ENCODE data around the gene CDC42EP5.

The CDC42EP5 gene

DNA sequence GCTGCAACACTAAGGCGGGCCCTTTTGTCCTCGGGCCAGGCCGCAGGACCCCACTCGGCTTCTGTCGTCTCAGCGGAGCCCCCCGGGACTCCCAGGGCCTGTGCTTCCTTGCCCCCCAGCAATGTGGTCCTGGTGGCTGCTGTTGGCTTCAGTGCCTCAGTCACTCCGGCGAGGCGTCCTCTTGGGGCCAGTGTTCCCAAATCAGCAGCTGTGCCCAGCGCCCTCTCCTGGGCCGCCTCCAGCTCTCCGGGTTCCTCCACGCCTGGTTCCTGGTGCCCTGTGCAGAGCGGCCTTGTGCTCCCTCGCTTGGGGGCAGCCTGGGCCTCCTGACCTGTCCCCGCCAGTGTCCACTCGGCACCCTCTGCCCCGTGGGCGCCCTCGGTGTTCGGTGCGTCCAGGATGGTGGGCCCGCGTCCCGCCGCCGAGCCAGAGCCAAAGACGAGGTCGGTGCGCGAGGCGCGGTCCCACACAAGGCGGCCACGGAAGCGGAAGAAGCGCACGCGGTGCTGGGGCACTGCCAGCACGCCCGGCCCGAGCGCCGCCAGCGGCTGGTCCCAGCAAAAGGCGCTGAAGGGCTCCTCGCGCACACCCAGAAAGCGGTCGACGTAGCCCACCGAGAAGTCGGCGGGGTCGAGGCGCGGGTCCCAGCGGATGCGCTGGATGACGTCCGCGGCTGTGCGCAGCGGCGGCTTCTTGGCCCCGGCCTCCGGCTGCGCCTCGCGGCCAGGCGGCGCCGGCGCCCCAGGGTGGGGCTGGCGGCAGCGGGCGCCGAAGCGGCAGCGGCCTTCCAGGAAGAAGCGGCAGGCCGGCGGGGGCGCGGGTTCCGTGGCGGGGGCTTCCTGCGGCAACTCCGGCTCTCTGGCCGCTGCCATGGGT is 10.2 kb downstream of the CDC42EP5 start:
- Histone ChIP-seq H3K9me3 (ENCODE audit: control insufficient read depth in 2 of 2, low read length in 2 of 2) (no peaks in the 10 kb centered on the region), H3K27ac (ENCODE audit: low read depth in 2 of 2, low read length in 2 of 2) (peak overlapping the region; percentile 99), H3K9ac (ENCODE audit: low read depth in 1 of 2, low read length in 2 of 2) (peak overlapping the region; percentile 84 to 94), H3K27me3 (ENCODE audit: control insufficient read depth in 2 of 2, insufficient read depth in 2 of 2, low read length in 2 of 2) (no peaks in the 10 kb centered on the region), H3K36me3 (ENCODE audit: control insufficient read depth in 2 of 2, insufficient read depth in 2 of 2, low read length in 2 of 2) (peaks cover 30% of the 10 kb centered on the region in 2 donors), H3K4me1 (ENCODE audit: control insufficient read depth in 2 of 2, insufficient read depth in 2 of 2, low read length in 2 of 2) (peaks cover 32 to 45% of the 10 kb centered on the region in 2 donors), H3K4me3 (ENCODE audit: low read length in 2 of 2) (peak overlapping the region; percentile 73 to 76)

DNA sequence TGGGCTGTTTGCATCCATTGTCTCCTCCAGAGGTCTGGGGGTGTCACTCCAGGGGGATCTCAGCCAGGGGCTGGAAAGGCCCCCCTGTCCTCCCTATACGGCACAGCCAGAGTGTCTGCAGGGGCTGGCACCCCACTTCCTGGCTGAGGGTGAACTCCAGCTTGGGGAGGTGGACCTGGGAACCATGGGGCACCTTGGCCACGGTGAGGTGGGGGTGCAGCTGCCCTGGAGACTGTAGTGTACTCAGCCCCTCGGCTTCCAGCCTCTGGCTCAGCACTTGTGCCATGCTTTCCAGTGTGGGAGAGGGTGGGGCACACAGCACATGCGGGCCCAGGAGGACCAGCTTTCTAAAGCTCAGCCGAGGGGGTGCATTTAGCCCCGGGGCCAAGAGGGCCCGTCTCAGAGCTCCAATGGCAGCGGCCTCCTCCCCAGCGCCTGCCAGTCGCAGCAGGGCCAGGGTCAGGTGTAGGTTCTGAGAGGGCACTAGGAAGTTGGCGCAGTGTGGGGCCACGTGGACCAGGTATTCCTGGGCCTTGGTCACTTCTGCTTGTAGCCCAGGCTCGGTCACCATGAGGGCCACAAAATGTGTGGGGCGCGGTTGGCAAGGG is 10.9 kb downstream of the CDC42EP5 start:
- peak overlapping the region; percentile 84 to 94 for H3K9ac ChIP-seq (ENCODE audit: low read depth in 1 of 2, low read length in 2 of 2)
- peaks cover 35 to 37% of the 10 kb centered on the region in 2 donors for H3K36me3 ChIP-seq (ENCODE audit: control insufficient read depth in 2 of 2, insufficient read depth in 2 of 2, low read length in 2 of 2)
- H3K27me3 ChIP-seq (ENCODE audit: control insufficient read depth in 2 of 2, insufficient read depth in 2 of 2, low read length in 2 of 2) = no peaks in the 10 kb centered on the region
- peaks cover 32 to 41% of the 10 kb centered on the region in 2 donors for H3K4me1 ChIP-seq (ENCODE audit: control insufficient read depth in 2 of 2, insufficient read depth in 2 of 2, low read length in 2 of 2)
- H3K27ac ChIP-seq (ENCODE audit: low read depth in 2 of 2, low read length in 2 of 2) = peak overlapping the region; percentile 99
- peak overlapping the region; percentile 73 to 76 for H3K4me3 ChIP-seq (ENCODE audit: low read length in 2 of 2)
- no peaks in the 10 kb centered on the region for H3K9me3 ChIP-seq (ENCODE audit: control insufficient read depth in 2 of 2, low read length in 2 of 2)

DNA sequence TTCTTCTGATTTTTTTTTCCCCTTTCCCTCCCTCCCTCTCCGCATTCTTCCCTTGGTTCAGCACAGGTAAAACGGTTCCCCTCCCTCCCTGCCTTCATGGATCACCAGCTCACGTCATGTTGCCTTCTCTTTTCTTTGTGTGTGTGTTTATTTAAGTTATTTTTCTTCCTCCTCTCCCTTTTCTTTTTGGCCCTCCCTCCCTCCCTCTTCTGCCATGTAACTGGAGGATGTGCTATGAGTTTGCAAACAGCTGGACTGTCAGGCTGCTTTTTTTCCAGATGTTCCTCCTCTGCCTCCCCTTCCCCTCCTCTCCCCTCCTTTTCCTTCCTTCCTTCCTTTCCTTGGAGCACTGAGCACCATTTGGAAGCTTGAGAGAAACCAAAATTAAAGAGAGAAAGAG is 11.5 kb downstream of the CDC42EP5 start:
- Histone ChIP-seq H3K9ac (ENCODE audit: low read depth in 1 of 2, low read length in 2 of 2) (peak overlapping the region; percentile 84 to 94), H3K27me3 (ENCODE audit: control insufficient read depth in 2 of 2, insufficient read depth in 2 of 2, low read length in 2 of 2) (no peaks in the 10 kb centered on the region), H3K4me3 (ENCODE audit: low read length in 2 of 2) (peak overlapping the region; percentile 73 to 76), H3K4me1 (ENCODE audit: control insufficient read depth in 2 of 2, insufficient read depth in 2 of 2, low read length in 2 of 2) (peaks cover 32 to 39% of the 10 kb centered on the region in 2 donors), H3K27ac (ENCODE audit: low read depth in 2 of 2, low read length in 2 of 2) (peak overlapping the region; percentile 99), H3K9me3 (ENCODE audit: control insufficient read depth in 2 of 2, low read length in 2 of 2) (no peaks in the 10 kb centered on the region), H3K36me3 (ENCODE audit: control insufficient read depth in 2 of 2, insufficient read depth in 2 of 2, low read length in 2 of 2) (peaks cover 41 to 42% of the 10 kb centered on the region in 2 donors)

DNA sequence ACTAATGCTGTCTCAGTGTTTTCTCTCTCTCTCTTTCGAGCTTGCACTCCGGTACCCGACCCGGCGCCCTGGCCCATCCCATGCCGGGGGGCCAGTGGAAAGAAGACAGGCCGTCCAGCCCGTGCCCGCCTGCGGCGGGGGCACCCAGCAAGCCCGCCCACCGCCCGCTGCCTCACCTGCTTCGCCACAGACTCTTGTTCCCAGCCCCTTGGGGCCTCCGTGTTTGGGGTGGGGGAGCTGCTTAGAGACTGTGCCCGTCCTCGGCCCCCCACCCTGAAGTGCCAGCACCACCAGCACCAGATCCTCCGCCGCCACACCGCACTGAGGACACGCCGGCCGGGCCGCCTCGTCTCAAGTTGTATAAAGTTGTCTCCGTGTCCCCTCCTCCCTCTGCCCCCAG is 11.9 kb downstream of the CDC42EP5 start:
- peaks cover 45 to 46% of the 10 kb centered on the region in 2 donors for H3K36me3 ChIP-seq (ENCODE audit: control insufficient read depth in 2 of 2, insufficient read depth in 2 of 2, low read length in 2 of 2)
- peaks cover 32 to 36% of the 10 kb centered on the region in 2 donors for H3K4me1 ChIP-seq (ENCODE audit: control insufficient read depth in 2 of 2, insufficient read depth in 2 of 2, low read length in 2 of 2)
- no peaks in the 10 kb centered on the region for H3K9me3 ChIP-seq (ENCODE audit: control insufficient read depth in 2 of 2, low read length in 2 of 2)
- H3K27me3 ChIP-seq (ENCODE audit: control insufficient read depth in 2 of 2, insufficient read depth in 2 of 2, low read length in 2 of 2) = no peaks in the 10 kb centered on the region
- H3K27ac ChIP-seq (ENCODE audit: low read depth in 2 of 2, low read length in 2 of 2) = peak overlapping the region; percentile 32 to 37
- H3K4me3 ChIP-seq (ENCODE audit: low read length in 2 of 2) = peak overlapping the region in 1 of 2 donors; percentile 41
- H3K9ac ChIP-seq (ENCODE audit: low read depth in 1 of 2, low read length in 2 of 2) = no peak overlapping the region

DNA sequence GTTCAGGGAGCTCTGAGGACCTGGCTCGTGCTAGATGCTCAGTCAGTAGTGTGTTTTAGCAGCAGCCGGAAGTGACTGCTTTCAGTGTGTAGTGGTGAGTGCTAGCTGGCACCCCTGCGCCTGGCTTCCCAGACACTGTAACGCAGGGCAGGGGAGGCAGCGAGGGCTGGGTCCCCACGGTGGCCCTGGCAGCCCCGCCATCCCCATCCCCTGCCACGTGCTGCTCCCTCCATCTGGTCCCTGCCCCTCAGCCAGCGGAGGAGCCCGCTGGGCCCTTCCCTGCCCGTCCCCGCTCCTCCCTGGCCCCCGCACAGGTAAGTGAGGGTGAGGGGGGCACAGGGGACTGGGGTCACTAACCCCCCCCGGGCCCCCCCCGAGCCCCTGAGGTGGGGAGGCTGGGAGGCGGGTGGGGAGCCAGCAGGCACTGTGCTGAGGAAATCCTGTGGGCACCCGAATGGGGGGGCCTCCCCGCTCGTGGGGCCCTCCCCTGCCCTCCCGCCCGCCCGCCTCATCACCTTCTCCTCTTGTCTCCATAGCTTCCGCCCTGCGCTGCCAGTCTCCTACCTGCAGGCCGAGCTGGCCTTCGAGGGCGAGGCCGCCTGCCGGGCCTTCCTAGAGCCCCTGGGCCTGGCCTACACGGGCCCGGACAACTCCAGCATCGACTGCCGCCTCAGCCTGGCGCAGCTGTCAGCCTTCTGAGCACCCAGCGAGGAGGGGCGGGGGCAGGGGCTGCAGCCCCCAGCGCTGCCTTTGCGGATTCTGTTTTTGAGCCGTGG is 12.7 kb downstream of the CDC42EP5 start:
- H3K9me3 ChIP-seq (ENCODE audit: control insufficient read depth in 2 of 2, low read length in 2 of 2) = no peaks in the 10 kb centered on the region
- H3K4me1 ChIP-seq (ENCODE audit: control insufficient read depth in 2 of 2, insufficient read depth in 2 of 2, low read length in 2 of 2) = peaks cover 29 to 30% of the 10 kb centered on the region in 2 donors
- peaks cover 50 to 53% of the 10 kb centered on the region in 2 donors for H3K36me3 ChIP-seq (ENCODE audit: control insufficient read depth in 2 of 2, insufficient read depth in 2 of 2, low read length in 2 of 2)
- no peaks in the 10 kb centered on the region for H3K27me3 ChIP-seq (ENCODE audit: control insufficient read depth in 2 of 2, insufficient read depth in 2 of 2, low read length in 2 of 2)
- H3K27ac ChIP-seq (ENCODE audit: low read depth in 2 of 2, low read length in 2 of 2) = no peak overlapping the region
- H3K9ac ChIP-seq (ENCODE audit: low read depth in 1 of 2, low read length in 2 of 2) = no peak overlapping the region
- H3K4me3 ChIP-seq (ENCODE audit: low read length in 2 of 2) = no peak overlapping the region

DNA sequence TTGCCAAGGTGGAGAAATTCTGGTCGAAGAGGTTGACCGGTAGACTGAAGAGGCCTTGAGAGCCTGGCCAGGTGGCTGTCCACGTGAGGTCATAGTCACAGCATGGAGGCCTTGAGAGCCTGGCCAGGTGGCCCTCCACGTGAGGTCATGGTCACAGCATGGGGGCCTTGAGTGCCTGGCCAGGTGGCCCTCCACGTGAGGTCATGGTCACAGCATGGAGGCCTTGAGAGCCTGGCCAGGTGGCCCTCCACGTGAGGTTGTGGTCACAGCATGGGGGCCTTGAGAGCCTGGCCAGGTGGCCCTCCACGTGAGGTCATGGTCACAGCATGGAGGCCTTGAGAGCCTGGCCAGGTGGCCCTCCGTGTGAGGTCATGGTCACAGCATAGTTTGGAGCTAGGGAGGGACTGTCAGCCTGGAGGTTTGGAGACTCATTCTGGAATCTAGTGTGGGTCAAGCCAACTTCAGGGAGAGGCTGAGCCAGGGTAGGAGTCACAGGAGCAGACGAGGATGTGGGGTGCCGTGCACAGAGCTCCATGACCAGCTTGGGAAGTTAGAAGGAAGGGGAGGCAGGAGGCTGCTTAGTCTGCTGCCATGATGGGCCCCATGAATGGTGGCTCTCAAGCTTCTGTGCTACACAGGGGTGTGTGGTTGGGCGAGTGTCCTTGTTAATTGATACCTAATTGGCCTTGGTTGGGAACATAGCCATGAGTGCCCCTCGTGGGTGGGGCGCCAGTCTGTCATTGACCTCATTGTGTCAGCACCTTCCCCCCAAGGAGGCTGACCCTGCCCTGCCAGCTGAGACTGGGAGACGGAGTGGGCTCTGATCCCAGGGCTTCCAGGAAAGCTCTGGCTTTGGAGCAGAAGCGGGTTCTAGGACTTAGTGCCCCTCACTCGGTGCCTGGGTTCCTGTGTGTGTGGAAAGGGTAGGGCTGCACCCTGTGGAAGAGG is 13.5 kb downstream of the CDC42EP5 start:
- Histone ChIP-seq H3K27ac (ENCODE audit: low read depth in 2 of 2, low read length in 2 of 2) (no peak overlapping the region), H3K4me1 (ENCODE audit: control insufficient read depth in 2 of 2, insufficient read depth in 2 of 2, low read length in 2 of 2) (peaks cover 25 to 26% of the 10 kb centered on the region in 2 donors), H3K27me3 (ENCODE audit: control insufficient read depth in 2 of 2, insufficient read depth in 2 of 2, low read length in 2 of 2) (no peaks in the 10 kb centered on the region), H3K4me3 (ENCODE audit: low read length in 2 of 2) (no peak overlapping the region), H3K9me3 (ENCODE audit: control insufficient read depth in 2 of 2, low read length in 2 of 2) (no peaks in the 10 kb centered on the region), H3K9ac (ENCODE audit: low read depth in 1 of 2, low read length in 2 of 2) (no peak overlapping the region), H3K36me3 (ENCODE audit: control insufficient read depth in 2 of 2, insufficient read depth in 2 of 2, low read length in 2 of 2) (peaks cover 59 to 61% of the 10 kb centered on the region in 2 donors)

DNA sequence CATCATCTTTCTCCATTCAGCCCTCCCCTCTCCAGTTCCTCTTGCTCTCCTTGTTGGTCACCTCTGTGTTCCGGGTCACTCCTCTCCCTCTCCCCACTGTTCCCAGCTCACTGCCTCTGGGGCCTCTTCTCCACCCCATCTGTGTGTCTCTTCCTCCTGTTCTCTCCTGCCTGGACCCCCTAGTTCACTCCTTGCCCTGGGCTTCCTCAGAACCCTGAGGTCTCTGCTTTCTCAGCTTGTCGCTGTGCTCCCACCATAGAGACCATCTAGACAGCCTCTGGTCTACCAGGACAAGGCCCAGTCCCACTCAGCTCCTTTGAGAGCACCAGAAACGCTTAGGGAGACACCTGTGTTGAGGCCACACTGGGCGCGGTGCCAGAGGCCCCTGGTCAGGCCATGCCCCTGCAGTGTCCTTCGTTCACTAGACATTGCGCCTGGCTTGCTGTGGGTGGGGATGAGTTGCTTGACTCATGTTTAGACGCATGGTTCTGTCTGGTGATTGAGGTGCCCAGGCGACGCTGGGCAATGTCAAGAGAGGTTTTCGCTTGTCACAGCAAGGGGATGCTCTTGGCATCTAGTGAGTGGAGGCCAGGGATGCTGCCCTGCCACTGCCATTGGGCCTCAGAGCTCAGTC is 14.3 kb downstream of the CDC42EP5 start:
- Histone ChIP-seq H3K27ac (ENCODE audit: low read depth in 2 of 2, low read length in 2 of 2) (no peak overlapping the region), H3K36me3 (ENCODE audit: control insufficient read depth in 2 of 2, insufficient read depth in 2 of 2, low read length in 2 of 2) (peaks cover 66 to 69% of the 10 kb centered on the region in 2 donors)

DNA sequence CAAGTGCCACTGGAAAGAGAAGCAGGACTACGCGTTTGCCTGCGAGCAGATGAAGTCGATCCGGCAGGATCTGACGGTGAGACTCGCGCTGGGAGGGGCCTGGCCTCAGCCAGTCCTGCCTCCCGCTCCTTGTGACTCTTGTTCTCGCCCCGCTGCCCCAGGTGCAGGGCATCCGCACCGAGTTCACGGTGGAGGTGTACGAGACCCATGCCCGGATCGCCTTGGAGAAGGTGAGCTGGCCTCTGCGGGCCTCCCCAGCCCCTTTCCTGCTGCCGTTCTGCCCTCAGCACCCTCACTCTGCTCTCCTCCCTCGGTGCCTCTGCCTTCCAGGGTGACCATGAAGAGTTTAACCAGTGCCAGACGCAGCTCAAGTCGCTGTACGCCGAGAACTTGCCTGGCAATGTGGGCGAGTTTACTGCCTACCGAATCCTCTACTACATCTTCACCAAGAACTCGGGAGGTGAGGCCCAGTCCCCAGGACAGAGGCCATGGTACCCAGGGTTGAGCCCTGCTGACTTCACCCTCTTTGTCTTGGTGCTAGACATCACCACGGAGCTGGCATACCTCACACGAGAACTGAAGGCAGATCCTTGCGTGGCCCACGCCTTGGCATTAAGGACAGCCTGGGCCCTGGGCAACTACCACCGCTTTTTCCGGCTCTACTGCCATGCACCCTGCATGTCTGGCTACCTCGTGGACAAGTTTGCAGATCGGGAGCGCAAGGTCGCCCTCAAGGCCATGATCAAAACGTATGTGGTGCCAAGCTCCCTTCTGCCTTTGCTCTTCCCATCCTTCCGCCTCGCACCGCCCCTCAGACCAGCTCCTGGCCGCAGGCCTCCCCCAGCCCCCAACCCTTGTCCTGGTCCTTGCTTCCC is 15.1 kb downstream of the CDC42EP5 start:
- Histone ChIP-seq H3K27ac (ENCODE audit: low read depth in 2 of 2, low read length in 2 of 2) (no peak overlapping the region), H3K4me3 (ENCODE audit: low read length in 2 of 2) (no peak overlapping the region), H3K36me3 (ENCODE audit: control insufficient read depth in 2 of 2, insufficient read depth in 2 of 2, low read length in 2 of 2) (peaks cover 74 to 77% of the 10 kb centered on the region in 2 donors), H3K27me3 (ENCODE audit: control insufficient read depth in 2 of 2, insufficient read depth in 2 of 2, low read length in 2 of 2) (no peaks in the 10 kb centered on the region), H3K9ac (ENCODE audit: low read depth in 1 of 2, low read length in 2 of 2) (no peak overlapping the region), H3K4me1 (ENCODE audit: control insufficient read depth in 2 of 2, insufficient read depth in 2 of 2, low read length in 2 of 2) (peaks cover 19 to 20% of the 10 kb centered on the region in 2 donors), H3K9me3 (ENCODE audit: control insufficient read depth in 2 of 2, low read length in 2 of 2) (no peaks in the 10 kb centered on the region)

More for the DNA sequence above, 14.3 kb downstream of the CDC42EP5 start:
- no peak overlapping the region for H3K4me3 ChIP-seq (ENCODE audit: low read length in 2 of 2)
- no peaks in the 10 kb centered on the region for H3K27me3 ChIP-seq (ENCODE audit: control insufficient read depth in 2 of 2, insufficient read depth in 2 of 2, low read length in 2 of 2)
- H3K9ac ChIP-seq (ENCODE audit: low read depth in 1 of 2, low read length in 2 of 2) = no peak overlapping the region
- no peaks in the 10 kb centered on the region for H3K9me3 ChIP-seq (ENCODE audit: control insufficient read depth in 2 of 2, low read length in 2 of 2)
- H3K4me1 ChIP-seq (ENCODE audit: control insufficient read depth in 2 of 2, insufficient read depth in 2 of 2, low read length in 2 of 2) = peaks cover 19 to 20% of the 10 kb centered on the region in 2 donors

All from mucosa of rectum (tissue), 2 donors.